Measurements from ENCODE around the gene ITPKC. TPM values are rescaled to one million over a fixed set of nuclear protein-coding genes. Genes with fewer than 3 reads are reported as not detected.

ITPKC gene
- total and polyA plus RNA-seq, 10 of the 15 experiments (the other 5 are each of a cell fraction or from before 2014, with no cell fraction given): 0.03 to 6.4 (median 3.5) TPM

DNA sequence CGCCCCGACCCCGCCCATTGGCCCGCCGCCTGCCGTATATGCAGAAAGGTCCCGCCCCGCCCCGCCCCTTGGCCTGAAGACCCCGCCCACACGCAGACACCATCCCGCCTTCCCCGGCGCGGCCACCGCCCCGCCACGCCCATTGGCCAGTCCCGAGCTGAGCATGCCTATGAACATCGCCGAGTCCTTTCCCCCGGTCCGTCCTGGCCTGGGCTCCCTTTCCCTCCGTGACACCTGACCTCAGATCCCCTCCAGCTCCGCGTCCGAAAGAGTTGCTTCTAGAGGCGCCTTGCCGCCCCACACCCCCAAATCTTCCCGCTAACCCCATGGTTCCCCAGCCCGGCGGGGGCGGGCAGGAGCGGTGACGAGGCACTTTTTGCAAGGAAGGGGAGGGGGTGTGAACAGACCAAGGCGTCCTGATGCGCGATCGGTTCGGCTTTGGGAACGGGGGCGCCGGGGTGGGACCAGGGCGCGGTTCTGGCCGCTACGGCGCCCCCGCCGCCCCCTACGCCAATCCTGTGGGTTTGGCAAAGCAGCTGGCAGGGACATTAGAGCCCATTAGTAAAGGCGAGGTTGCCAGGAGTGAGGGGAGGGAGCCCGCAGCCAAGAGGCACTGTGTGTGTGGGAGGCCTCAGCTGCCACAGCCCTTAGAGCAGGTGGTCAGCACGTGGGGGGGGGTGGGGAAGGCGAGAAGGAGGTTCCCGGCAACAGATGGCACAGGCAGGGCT lies 26.1 kb upstream of the ITPKC start (continued):
- TF ChIP-seq NR2C1 (IDR thresholded peaks at IDR 0.05): no peak
- TF ChIP-seq, protein P1, sequence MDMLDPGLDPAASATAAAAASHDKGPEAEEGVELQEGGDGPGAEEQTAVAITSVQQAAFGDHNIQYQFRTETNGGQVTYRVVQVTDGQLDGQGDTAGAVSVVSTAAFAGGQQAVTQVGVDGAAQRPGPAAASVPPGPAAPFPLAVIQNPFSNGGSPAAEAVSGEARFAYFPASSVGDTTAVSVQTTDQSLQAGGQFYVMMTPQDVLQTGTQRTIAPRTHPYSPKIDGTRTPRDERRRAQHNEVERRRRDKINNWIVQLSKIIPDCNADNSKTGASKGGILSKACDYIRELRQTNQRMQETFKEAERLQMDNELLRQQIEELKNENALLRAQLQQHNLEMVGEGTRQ (IDR thresholded peaks at IDR 0.05; ENCODE audit: borderline replicate concordance, low read depth, low read length): no peak
- TF ChIP-seq STAT3 (IDR thresholded peaks at IDR 0.05; ENCODE audit: low read depth, low read length): no peak
- no peak for TF ChIP-seq FOXM1 (IDR thresholded peaks at IDR 0.05; ENCODE audit: low read depth, low read length)
- TF ChIP-seq NFYA (IDR thresholded peaks at IDR 0.05; ENCODE audit: borderline replicate concordance, low read depth, low read length): no peak
- TF ChIP-seq, protein P2, sequence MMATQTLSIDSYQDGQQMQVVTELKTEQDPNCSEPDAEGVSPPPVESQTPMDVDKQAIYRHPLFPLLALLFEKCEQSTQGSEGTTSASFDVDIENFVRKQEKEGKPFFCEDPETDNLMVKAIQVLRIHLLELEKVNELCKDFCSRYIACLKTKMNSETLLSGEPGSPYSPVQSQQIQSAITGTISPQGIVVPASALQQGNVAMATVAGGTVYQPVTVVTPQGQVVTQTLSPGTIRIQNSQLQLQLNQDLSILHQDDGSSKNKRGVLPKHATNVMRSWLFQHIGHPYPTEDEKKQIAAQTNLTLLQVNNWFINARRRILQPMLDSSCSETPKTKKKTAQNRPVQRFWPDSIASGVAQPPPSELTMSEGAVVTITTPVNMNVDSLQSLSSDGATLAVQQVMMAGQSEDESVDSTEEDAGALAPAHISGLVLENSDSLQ (IDR thresholded peaks at IDR 0.05): no peak
- TF ChIP-seq SP1 (IDR thresholded peaks at IDR 0.05; ENCODE audit: low read depth, low read length): peak; percentile 47
- TF ChIP-seq, protein P3, sequence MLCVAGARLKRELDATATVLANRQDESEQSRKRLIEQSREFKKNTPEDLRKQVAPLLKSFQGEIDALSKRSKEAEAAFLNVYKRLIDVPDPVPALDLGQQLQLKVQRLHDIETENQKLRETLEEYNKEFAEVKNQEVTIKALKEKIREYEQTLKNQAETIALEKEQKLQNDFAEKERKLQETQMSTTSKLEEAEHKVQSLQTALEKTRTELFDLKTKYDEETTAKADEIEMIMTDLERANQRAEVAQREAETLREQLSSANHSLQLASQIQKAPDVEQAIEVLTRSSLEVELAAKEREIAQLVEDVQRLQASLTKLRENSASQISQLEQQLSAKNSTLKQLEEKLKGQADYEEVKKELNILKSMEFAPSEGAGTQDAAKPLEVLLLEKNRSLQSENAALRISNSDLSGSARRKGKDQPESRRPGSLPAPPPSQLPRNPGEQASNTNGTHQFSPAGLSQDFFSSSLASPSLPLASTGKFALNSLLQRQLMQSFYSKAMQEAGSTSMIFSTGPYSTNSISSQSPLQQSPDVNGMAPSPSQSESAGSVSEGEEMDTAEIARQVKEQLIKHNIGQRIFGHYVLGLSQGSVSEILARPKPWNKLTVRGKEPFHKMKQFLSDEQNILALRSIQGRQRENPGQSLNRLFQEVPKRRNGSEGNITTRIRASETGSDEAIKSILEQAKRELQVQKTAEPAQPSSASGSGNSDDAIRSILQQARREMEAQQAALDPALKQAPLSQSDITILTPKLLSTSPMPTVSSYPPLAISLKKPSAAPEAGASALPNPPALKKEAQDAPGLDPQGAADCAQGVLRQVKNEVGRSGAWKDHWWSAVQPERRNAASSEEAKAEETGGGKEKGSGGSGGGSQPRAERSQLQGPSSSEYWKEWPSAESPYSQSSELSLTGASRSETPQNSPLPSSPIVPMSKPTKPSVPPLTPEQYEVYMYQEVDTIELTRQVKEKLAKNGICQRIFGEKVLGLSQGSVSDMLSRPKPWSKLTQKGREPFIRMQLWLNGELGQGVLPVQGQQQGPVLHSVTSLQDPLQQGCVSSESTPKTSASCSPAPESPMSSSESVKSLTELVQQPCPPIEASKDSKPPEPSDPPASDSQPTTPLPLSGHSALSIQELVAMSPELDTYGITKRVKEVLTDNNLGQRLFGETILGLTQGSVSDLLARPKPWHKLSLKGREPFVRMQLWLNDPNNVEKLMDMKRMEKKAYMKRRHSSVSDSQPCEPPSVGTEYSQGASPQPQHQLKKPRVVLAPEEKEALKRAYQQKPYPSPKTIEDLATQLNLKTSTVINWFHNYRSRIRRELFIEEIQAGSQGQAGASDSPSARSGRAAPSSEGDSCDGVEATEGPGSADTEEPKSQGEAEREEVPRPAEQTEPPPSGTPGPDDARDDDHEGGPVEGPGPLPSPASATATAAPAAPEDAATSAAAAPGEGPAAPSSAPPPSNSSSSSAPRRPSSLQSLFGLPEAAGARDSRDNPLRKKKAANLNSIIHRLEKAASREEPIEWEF (IDR thresholded peaks at IDR 0.05; ENCODE audit: insufficient replicate concordance, low read depth, low read length): no peak
- TF ChIP-seq NRF1 (conservative IDR thresholded peaks at IDR 0.05; ENCODE audit: low read depth, low read length): peak; percentile 24; the same call in 1 of the 2 replicates
- no peak; the same call in 1 of the 2 replicates for TF ChIP-seq RB1 (IDR thresholded peaks at IDR 0.05; ENCODE audit: borderline replicate concordance)
- TF ChIP-seq EGR1 (IDR thresholded peaks at IDR 0.05; ENCODE audit: borderline replicate concordance in 1 of 2, low read depth in 2 of 2, low read length in 2 of 2): peak in 1 of 2 experiments; percentile 84; a peak in 2 of 3 replicates
- no peak for TF ChIP-seq KLF5 (IDR thresholded peaks at IDR 0.05; ENCODE audit: partially characterized antibody)
- TF ChIP-seq, protein P4, sequence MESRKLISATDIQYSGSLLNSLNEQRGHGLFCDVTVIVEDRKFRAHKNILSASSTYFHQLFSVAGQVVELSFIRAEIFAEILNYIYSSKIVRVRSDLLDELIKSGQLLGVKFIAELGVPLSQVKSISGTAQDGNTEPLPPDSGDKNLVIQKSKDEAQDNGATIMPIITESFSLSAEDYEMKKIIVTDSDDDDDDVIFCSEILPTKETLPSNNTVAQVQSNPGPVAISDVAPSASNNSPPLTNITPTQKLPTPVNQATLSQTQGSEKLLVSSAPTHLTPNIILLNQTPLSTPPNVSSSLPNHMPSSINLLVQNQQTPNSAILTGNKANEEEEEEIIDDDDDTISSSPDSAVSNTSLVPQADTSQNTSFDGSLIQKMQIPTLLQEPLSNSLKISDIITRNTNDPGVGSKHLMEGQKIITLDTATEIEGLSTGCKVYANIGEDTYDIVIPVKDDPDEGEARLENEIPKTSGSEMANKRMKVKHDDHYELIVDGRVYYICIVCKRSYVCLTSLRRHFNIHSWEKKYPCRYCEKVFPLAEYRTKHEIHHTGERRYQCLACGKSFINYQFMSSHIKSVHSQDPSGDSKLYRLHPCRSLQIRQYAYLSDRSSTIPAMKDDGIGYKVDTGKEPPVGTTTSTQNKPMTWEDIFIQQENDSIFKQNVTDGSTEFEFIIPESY (IDR thresholded peaks at IDR 0.05): no peak
- no peak for TF ChIP-seq YBX1 (IDR thresholded peaks at IDR 0.05)
- TF ChIP-seq SREBF1 (IDR thresholded peaks at IDR 0.05; ENCODE audit: low read length): no peak
- TF ChIP-seq BHLHE40 (IDR thresholded peaks at IDR 0.05; ENCODE audit: borderline replicate concordance in 1 of 2, low read depth in 2 of 2, low read length in 1 of 2): peak; percentile 89 to 91

Measured in GM12878 (cell line).